Mammary epithelial cell (primary cell): ENCODE data around the gene NATD1.

Experiments
- EZH2 ChIP-seq: IDR thresholded peaks from 2 replicates; pipeline ENCODE4 v1.6.1; 2012; ENCODE audit warnings: low read length, inconsistent platforms, borderline replicate concordance
- TF ChIP-seq, protein P1 (sequence below), 2 donors: IDR thresholded peaks in 1 of 2; conservative IDR thresholded peaks in 1 of 2; 2 replicates each; pipeline ENCODE4 v1.5.1; 2011 to 2012; ENCODE audit warnings: inconsistent platforms in 2 of 2, low read length in 2 of 2, mild to moderate bottlenecking in 2 of 2, control low read depth in 1 of 2, low read depth in 1 of 2; ENCODE audit not compliant: insufficient read depth in 1 of 2; ENCODE audit errors: extremely low read depth in 1 of 2

DNA sequence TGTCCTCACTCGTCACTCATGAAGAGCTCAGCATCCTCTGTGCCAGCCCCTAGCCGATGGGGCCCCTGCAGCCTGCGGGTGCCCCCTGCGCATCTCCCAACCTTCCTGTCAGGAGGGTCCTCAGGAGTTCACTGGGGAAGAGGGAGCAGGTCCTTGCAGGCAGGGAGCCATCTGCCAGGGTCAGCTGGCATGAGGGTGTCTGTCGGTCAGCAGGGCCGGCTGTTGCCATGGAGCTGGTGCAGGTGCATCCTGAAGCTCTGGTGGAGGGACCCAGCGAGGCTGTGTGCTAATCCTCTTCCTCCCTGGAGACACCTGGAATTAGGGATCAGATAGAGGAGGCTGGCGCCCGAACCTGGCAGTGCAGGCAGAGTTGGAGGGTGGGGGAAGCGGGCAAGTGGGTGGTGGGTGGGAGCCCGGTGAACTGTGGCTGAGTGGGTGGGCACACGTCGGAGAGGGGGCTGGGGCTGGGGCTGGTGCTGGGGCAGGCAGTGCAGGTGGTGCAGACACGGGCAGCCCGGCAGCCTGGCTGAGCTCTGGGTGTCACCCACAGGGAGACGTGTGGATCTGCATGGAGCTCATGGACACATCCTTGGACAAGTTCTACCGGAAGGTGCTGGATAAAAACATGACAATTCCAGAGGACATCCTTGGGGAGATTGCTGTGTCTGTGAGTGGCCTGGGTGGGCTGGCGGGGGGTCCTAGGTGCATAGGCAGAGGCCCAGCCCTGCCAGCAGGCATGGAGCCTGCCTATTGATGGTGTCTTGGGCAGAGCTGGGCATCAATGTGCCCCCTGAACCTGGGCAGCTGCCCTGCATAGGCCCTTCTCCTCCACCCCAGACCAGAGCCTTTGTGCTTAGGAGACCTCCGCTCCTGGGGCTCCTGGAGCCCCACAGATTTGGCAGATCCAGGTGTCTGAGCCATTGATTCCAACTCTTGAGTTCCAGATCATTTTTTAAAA is 48.7 kb upstream of the NATD1 start:
- TF ChIP-seq, protein P1, sequence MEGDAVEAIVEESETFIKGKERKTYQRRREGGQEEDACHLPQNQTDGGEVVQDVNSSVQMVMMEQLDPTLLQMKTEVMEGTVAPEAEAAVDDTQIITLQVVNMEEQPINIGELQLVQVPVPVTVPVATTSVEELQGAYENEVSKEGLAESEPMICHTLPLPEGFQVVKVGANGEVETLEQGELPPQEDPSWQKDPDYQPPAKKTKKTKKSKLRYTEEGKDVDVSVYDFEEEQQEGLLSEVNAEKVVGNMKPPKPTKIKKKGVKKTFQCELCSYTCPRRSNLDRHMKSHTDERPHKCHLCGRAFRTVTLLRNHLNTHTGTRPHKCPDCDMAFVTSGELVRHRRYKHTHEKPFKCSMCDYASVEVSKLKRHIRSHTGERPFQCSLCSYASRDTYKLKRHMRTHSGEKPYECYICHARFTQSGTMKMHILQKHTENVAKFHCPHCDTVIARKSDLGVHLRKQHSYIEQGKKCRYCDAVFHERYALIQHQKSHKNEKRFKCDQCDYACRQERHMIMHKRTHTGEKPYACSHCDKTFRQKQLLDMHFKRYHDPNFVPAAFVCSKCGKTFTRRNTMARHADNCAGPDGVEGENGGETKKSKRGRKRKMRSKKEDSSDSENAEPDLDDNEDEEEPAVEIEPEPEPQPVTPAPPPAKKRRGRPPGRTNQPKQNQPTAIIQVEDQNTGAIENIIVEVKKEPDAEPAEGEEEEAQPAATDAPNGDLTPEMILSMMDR (conservative IDR thresholded peaks at IDR 0.05 in 1 of 2, IDR thresholded peaks at IDR 0.05 in 1 of 2; ENCODE audit: extremely low read depth in 1 of 2, insufficient read depth in 1 of 2, low read depth in 1 of 2, low read length in 2 of 2): no peak
- no peak for TF ChIP-seq EZH2
